Mesodermal cell (in vitro differentiated cells): ENCODE measurements around the gene TP63.

Source experiments
- H3K27ac ChIP-seq: 2 replicates; pipeline ENCODE4 v1.7.0; 2013; ENCODE audit warnings: mild to moderate bottlenecking, low read depth, low read length, moderate library complexity; ENCODE audit not compliant: severe bottlenecking
- H3K36me3 ChIP-seq: 2 replicates; pipeline ENCODE4 v1.7.1; 2013; ENCODE audit warnings: mild to moderate bottlenecking, low read length, moderate library complexity; ENCODE audit not compliant: control insufficient read depth, insufficient read depth
- H3K4me1 ChIP-seq: one replicate; pipeline ENCODE4 v1.7.1; 2013; ENCODE audit warnings: mild to moderate bottlenecking, low read length; ENCODE audit not compliant: insufficient read depth, control insufficient read depth, poor library complexity, severe bottlenecking
- H3K4me3 ChIP-seq: 2 replicates; pipeline ENCODE4 v1.7.0; 2013; ENCODE audit warnings: low read length, control low read depth, mild to moderate bottlenecking; ENCODE audit not compliant: insufficient read depth, poor library complexity, severe bottlenecking; ENCODE audit errors: extremely low read depth
- H3K9me3 ChIP-seq: 2 replicates; pipeline ENCODE4 v1.7.1; 2013; ENCODE audit warnings: mild to moderate bottlenecking, low read length, moderate library complexity; ENCODE audit not compliant: control insufficient read depth
- WGBS, 2 experiments: methylation state at CpG; one replicate each; pipeline ENCODE4 v1.1.5; 2013; ENCODE audit warnings: missing lambda C conversion rate in 2 of 2; ENCODE audit not compliant: insufficient coverage in 2 of 2; 5-methylcytosine and 5-hydroxymethylcytosine counted together

TP63 gene

DNA sequence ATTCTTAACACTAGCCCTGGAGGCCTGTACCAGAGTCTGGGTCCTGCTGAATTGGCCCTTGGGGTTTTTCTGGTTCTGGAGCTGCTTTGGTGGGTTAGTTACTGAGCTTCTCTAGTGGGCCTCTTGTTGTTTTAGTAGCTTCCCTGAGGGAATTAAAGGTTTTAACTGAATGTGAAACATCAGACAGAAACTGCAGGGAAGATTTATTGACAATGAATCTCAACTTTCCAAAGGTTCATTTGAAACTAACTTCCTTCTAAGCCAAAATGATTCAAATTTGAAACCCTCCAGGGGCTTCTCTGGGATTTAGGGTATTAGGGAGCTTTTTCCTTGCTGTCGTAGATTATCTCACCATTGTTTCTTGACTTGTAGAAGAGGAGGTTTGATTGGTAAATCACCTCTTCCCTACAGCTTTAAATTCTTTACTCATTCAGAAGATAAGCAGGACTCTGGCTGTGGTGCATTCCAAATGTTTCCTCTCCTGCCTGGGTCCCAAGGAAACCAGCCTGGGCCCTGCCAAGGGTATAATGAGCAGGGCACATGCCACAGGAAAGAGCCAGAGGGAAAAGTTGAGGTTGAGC lies 71.0 kb downstream of the TP63 start:
- no peaks in the 10 kb centered on the region for H3K36me3 ChIP-seq
- H3K4me3 ChIP-seq: no peak overlapping the region
- H3K27ac ChIP-seq: peak overlapping the region; percentile 51
- H3K4me1 ChIP-seq: peaks cover 3% of the 10 kb centered on the region
- H3K9me3 ChIP-seq: no peaks in the 10 kb centered on the region
- no CpG with 5 or more reads among the region's 1 CpG for WGBS, 2 experiments

DNA sequence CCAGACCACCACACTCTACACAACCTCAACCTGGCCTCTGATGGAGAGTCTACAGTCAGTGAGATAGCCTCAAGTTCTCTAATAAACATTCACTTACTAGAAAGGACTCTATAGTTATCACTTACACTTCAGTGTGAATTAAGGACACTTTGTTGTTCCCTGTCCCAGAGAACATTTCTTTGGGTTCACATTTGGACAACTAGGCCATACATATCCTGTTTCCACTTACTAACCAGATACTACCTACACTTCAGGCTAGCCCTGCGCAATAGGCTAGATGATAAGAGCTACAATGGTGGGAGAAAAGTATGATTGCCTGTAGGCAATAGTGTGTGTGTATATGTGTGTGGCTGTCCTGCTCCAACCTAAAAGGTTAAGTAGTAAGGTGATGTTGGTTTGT lies 72.7 kb downstream of the TP63 start:
- H3K9me3 ChIP-seq: no peaks in the 10 kb centered on the region
- H3K36me3 ChIP-seq: no peaks in the 10 kb centered on the region
- 100% methylated on average over 1 of the region's 1 CpG; no CpG with 5 or more reads in 1 of the 2 experiments for WGBS, 2 experiments
- H3K4me3 ChIP-seq: no peak overlapping the region
- no peak overlapping the region for H3K27ac ChIP-seq
- H3K4me1 ChIP-seq: peaks cover 3% of the 10 kb centered on the region

DNA sequence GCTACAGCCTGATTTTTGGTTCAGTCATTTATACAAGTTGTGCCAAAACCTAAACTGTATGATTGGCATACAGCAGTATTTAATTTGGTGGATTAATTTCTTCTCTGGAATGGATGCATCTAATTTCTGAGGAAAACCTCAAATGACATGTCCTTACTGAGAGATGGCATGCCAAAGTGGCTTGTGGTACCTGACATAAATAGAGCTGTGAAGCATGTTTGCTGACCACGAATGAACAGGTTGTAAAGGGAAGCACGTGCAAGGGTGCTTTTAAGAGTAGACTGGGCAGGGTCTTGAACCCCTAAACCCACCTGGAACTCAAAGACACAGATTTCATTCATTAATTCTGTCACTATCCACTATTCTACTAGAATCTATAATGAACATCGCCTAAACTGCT lies 77.2 kb downstream of the TP63 start:
- H3K4me1 ChIP-seq: peaks cover 27% of the 10 kb centered on the region
- no peak overlapping the region for H3K27ac ChIP-seq
- WGBS, 2 experiments: 71 to 100% methylated on average over 2 of the region's 3 CpGs
- H3K4me3 ChIP-seq: no peak overlapping the region
- H3K9me3 ChIP-seq: no peaks in the 10 kb centered on the region
- H3K36me3 ChIP-seq: no peaks in the 10 kb centered on the region

DNA sequence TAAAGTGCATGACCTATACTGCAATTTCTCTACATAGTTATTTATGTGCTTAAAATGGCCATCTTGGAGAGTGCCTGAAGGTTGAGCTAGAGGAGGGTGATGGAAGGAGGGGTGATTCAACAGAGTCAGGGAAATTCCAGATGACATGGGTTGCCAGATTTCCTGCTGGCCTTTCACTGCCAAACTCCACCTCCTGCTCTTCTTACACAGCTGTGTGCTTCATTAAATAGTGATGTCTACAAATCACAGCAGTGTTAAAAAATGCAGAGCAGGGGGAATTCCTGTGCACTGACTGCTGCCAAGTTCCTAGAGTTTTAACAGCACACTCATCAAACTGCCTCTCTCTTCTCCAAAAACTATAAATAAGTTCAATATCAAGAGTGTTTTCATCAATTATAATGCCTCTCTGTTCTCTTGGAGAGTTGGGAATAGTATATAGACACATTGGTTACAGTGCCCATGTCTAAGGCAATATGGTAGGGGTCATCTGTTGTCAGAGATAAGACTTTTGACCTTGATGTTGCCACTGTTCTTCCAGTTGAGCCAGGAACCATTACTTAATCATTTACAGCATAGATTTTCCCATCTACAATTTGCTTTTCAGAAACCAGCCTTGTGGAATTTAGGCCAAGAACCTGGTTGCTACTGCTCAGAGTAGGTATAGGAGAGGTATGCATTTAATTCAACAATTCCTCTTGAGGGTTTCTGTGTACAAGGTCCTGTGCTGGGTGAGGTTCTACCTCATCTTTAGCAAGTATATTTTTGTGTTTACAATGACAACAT lies 79.6 kb downstream of the TP63 start:
- Histone ChIP-seq H3K9me3 (no peaks in the 10 kb centered on the region), H3K36me3 (no peaks in the 10 kb centered on the region), H3K4me3 (no peak overlapping the region), H3K4me1 (peaks cover 44% of the 10 kb centered on the region), H3K27ac (peak overlapping the region; percentile 48)

DNA sequence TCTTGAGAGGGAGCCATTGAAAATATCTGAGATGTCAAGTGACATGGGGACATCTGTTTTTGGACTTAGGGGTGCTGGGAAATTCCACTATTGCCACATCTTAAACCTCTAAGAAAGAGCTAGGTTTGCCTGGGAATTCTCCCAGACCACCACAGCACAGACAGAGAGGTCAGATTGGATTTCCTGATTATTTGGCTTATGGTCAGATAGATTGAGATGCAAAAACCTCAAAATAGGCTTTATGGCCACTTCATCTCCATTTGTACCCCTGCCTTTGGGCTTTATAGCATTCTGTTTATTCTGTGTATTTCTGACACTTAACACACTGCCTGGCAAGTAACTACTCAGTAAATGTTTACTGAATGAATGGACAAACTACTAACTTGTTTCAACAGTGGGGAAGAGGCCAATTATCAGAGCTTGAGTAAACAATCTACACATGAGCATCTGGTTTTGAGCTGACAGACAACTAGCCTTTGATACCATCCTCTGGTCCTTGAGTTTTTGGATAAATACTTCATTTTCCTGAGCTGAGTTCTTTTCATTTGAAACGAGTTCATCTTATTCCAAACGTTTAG lies 81.8 kb downstream of the TP63 start:
- no peak overlapping the region for H3K4me3 ChIP-seq
- no peaks in the 10 kb centered on the region for H3K9me3 ChIP-seq
- no peaks in the 10 kb centered on the region for H3K36me3 ChIP-seq
- WGBS, 2 experiments: 100% methylated on average over 1 of the region's 2 CpGs; no CpG with 5 or more reads in 1 of the 2 experiments
- H3K27ac ChIP-seq: peak overlapping the region; percentile 65
- H3K4me1 ChIP-seq: peaks cover 44% of the 10 kb centered on the region

DNA sequence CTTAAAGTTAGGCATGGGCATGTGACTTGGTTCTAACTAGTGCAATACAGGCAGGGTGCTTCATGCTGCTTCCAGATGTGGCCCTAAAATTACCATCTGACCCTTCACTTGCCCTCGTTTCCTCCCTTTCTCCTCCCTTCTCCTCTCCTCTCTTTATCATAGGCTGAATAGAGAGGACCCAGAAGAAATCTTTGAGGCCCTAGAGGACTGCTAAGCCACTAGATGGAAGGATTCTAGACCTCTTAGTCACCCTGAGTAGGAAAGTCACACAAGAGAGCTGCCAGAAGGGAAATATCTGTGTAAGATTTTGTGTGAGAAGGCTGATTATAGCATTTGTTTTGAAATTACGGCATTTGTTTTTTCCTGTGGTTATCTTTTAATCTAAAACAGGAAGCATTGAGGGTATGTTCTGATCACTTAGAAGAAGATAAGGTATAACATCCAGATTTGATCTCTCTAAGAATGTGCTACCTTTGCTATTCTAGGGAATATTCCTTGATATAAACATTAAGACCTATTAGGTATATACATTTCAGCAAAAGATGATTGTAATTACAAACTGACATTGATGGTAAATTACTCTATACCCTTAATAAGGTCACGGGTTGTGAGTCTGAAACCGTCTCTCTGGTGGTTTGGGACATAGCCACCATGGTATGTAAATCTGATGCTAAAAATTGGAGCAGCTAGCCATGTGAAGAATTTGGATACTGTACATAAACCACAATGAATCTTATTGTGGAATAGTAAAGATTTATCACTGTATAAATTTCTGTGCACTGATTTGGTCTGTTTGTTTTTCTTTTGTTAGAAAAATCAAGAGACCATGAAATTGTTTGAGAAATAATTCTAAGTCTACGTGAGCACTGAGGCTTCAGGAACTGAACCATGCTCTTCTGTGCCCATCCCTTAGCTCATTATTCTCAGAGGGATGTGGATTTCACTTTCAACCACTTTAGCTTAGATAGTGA lies 84.1 kb downstream of the TP63 start:
- Histone ChIP-seq H3K4me1 (peaks cover 42% of the 10 kb centered on the region), H3K27ac (peak overlapping the region; percentile 52), H3K36me3 (no peaks in the 10 kb centered on the region), H3K9me3 (no peaks in the 10 kb centered on the region), H3K4me3 (no peak overlapping the region)
- WGBS, 2 experiments: 77% methylated on average over 3 of the region's 5 CpGs; no CpG with 5 or more reads in 1 of the 2 experiments

DNA sequence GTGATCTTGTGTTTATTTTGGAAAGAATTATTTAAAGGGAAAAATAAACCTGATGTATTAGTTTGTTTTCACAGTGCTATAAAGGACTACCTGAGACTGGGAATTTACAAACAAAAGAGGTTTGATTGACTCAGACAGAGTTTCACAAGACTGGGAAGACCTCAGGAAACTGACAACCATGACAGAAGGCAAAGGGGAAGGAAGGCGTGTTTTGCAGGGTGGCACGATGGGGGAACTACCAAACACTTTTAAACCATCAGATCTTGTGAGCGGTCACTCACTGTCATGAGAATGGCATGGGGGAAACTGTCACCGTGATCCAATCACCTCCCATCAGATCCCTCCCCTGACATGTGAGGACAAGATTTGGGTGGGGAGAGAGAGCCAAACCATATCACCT lies 87.0 kb downstream of the TP63 start:
- peaks cover 25% of the 10 kb centered on the region for H3K4me1 ChIP-seq
- H3K27ac ChIP-seq: no peak overlapping the region
- WGBS, 2 experiments: no CpG with 5 or more reads among the region's 4 CpGs
- no peaks in the 10 kb centered on the region for H3K9me3 ChIP-seq
- H3K4me3 ChIP-seq: no peak overlapping the region
- no peaks in the 10 kb centered on the region for H3K36me3 ChIP-seq

DNA sequence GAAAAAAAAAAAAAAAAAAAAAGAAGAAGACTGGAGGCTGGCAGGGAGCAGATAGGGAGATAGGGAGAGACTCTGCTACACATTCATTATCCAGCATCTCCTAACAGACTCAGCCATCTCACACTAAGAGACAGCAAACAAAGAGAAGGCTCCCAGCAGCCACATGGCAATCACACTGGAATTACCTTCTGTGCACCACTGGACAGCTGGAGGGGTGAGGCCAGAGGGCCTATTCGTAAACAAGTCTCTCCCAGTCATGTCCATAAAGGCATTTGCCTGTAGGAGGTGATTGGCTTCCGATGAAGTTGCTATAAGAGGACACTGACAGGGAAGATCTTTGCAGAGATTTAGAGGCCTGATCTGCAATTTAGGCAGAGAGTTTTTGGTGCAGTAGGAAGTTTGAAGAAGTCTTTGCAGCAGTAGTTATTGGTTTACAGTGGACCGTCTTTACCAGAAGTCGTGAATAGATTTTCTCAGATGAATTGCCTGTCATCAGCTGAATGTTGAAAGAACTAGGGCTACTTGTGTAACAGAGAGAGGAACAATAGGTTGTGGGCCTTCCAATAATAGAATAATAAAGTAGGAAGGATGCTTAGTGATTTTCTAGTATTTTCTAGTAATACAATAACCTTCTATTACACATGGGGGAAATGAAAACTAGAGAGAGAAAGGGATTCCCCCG lies 89.7 kb downstream of the TP63 start:
- WGBS, 2 experiments: 90 to 94% methylated on average over 3 to 4 of the region's 5 CpGs
- Histone ChIP-seq H3K4me3 (no peak overlapping the region), H3K4me1 (peaks cover 8% of the 10 kb centered on the region), H3K27ac (no peak overlapping the region), H3K9me3 (no peaks in the 10 kb centered on the region), H3K36me3 (no peaks in the 10 kb centered on the region)

DNA sequence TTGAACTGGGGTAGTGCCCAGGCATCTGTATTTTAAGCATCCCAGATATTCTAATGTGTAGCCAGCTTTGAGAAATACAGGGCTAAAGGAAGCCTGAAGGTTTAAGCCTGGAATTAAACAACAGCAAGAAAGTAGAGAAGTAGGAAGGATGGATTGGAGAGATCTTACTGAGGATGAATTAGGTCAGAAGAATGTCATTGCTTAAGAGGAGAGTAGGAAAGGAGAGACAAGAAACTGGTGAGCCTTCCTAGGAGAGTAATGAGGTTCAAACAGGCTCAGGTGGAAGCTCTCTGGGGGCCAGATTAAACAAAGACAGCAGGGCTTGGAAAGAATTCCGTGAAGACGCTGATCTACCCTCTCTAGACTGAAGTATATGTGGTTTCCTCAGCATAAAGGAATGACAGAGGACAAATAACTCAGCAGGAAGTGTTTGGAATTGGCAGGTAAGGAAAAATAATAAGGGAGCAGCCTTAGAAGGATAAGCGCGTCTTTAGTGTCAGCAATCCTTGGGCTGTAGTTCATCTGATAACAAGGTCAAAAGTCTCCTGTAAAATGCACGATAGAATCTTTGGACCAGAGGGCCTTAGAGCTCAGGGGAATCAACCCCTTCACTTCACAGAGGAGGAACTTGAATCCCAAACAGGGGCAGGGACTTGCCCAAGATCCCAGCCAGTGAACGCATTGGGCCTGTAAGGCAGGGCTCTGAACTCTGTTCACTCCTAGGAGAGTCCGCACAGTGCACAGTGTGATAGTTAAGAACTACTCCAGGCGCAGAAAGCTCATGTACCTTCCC lies 90.9 kb downstream of the TP63 start:
- Histone ChIP-seq H3K27ac (no peak overlapping the region), H3K4me1 (peaks cover 8% of the 10 kb centered on the region), H3K4me3 (no peak overlapping the region), H3K36me3 (no peaks in the 10 kb centered on the region), H3K9me3 (no peaks in the 10 kb centered on the region)
- 91 to 93% methylated on average over 3 to 7 of the region's 8 CpGs for WGBS, 2 experiments
